Ishikawa (cell line): ENCODE data around the gene CYP26A1.

ENCODE experiments used
- CEBPB ChIP-seq: IDR thresholded peaks from 2 replicates; pipeline ENCODE4 v1.6.1; 2012
- CREB1 ChIP-seq: IDR thresholded peaks from 2 replicates; pipeline ENCODE4 v1.6.1; 2012; ENCODE audit warnings: low read depth
- EGR1 ChIP-seq: IDR thresholded peaks from 2 replicates; pipeline ENCODE4 v1.6.1; 2012
- EP300 ChIP-seq: IDR thresholded peaks from 2 replicates; pipeline ENCODE4 v1.6.1; 2012; ENCODE audit warnings: borderline replicate concordance
- NFIC ChIP-seq: IDR thresholded peaks from 2 replicates; pipeline ENCODE4 v1.6.1; 2012
- RAD21 ChIP-seq: IDR thresholded peaks from 2 replicates; pipeline ENCODE4 v1.6.1; 2012; ENCODE audit warnings: low read depth
- TAF1 ChIP-seq: IDR thresholded peaks from 2 replicates; pipeline ENCODE4 v1.6.1; 2012; ENCODE audit warnings: low read depth, mild to moderate bottlenecking
- TCF12 ChIP-seq: IDR thresholded peaks from 2 replicates; pipeline ENCODE4 v1.6.1; 2012; ENCODE audit warnings: low read depth
- TEAD4 ChIP-seq: IDR thresholded peaks from 2 replicates; pipeline ENCODE4 v1.6.1; 2012
- YY1 ChIP-seq: IDR thresholded peaks from 2 replicates; pipeline ENCODE4 v1.6.1; 2012; ENCODE audit warnings: low read depth
- ZBTB7A ChIP-seq: IDR thresholded peaks from 2 replicates; pipeline ENCODE4 v1.6.1; 2012; ENCODE audit warnings: low read depth
- TF ChIP-seq, protein P1 (sequence below): IDR thresholded peaks from 2 replicates; pipeline ENCODE4 v1.6.1; 2012; ENCODE audit warnings: low read depth, mild to moderate bottlenecking
- TF ChIP-seq, protein P2 (sequence below): IDR thresholded peaks from 2 replicates; pipeline ENCODE4 v1.6.1; 2012
- TF ChIP-seq, protein P3 (sequence below): IDR thresholded peaks from 2 replicates; pipeline ENCODE4 v1.6.1; 2012

The CYP26A1 gene

DNA sequence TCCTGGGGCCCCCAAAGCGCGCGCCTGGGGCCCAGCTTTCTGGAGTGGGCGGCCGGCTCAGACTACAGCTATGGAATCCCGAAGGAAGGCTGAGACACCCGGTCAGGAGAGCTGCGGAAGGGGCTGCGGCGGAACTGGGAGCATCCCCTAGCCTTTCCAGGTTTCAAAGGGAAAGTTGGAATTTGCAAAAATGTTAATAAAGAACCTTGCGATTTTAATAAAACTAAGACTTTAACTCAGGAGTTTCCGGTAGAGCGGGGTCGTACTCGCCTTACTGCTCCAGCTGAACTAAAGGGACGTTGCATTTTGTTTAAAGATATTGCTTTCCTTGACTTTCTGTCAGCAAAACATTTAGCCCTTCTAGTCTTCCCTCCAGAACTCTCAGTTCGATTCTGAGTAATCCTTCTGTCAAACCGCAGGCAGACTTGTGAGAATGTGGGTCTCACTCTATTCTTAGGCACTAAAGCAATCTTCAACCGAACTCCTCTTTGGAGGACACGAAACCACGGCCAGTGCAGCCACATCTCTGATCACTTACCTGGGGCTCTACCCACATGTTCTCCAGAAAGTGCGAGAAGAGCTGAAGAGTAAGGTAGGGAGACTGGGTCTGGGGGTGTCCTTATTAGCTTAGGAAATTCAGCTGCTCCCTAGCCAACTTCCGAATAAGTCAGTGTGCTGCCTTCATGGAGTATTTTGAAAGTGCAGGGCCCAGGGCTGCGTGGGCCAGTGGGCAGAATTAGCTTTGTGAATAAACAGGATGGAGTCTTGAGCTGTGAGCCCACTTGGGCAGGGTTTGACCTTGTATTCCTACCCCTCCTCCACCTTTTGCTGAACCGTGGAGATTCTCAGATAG lies 1.9 kb downstream of the CYP26A1 start:
- TF ChIP-seq CREB1 (no peak), ZBTB7A (no peak)
- TF ChIP-seq, protein P1, sequence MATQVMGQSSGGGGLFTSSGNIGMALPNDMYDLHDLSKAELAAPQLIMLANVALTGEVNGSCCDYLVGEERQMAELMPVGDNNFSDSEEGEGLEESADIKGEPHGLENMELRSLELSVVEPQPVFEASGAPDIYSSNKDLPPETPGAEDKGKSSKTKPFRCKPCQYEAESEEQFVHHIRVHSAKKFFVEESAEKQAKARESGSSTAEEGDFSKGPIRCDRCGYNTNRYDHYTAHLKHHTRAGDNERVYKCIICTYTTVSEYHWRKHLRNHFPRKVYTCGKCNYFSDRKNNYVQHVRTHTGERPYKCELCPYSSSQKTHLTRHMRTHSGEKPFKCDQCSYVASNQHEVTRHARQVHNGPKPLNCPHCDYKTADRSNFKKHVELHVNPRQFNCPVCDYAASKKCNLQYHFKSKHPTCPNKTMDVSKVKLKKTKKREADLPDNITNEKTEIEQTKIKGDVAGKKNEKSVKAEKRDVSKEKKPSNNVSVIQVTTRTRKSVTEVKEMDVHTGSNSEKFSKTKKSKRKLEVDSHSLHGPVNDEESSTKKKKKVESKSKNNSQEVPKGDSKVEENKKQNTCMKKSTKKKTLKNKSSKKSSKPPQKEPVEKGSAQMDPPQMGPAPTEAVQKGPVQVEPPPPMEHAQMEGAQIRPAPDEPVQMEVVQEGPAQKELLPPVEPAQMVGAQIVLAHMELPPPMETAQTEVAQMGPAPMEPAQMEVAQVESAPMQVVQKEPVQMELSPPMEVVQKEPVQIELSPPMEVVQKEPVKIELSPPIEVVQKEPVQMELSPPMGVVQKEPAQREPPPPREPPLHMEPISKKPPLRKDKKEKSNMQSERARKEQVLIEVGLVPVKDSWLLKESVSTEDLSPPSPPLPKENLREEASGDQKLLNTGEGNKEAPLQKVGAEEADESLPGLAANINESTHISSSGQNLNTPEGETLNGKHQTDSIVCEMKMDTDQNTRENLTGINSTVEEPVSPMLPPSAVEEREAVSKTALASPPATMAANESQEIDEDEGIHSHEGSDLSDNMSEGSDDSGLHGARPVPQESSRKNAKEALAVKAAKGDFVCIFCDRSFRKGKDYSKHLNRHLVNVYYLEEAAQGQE, result no peak

DNA sequence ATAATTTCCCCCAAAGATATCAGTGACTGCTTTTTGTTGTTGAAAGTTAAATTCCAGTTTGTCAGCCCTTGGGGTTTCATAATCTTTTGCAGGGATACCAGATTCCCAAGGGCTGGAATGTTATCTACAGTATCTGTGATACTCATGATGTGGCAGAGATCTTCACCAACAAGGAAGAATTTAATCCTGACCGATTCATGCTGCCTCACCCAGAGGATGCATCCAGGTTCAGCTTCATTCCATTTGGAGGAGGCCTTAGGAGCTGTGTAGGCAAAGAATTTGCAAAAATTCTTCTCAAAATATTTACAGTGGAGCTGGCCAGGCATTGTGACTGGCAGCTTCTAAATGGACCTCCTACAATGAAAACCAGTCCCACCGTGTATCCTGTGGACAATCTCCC lies 3.2 kb downstream of the CYP26A1 start:
- TF ChIP-seq, protein P2, sequence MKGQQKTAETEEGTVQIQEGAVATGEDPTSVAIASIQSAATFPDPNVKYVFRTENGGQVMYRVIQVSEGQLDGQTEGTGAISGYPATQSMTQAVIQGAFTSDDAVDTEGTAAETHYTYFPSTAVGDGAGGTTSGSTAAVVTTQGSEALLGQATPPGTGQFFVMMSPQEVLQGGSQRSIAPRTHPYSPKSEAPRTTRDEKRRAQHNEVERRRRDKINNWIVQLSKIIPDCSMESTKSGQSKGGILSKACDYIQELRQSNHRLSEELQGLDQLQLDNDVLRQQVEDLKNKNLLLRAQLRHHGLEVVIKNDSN, result no peak
- TF ChIP-seq TAF1, result no peak

DNA sequence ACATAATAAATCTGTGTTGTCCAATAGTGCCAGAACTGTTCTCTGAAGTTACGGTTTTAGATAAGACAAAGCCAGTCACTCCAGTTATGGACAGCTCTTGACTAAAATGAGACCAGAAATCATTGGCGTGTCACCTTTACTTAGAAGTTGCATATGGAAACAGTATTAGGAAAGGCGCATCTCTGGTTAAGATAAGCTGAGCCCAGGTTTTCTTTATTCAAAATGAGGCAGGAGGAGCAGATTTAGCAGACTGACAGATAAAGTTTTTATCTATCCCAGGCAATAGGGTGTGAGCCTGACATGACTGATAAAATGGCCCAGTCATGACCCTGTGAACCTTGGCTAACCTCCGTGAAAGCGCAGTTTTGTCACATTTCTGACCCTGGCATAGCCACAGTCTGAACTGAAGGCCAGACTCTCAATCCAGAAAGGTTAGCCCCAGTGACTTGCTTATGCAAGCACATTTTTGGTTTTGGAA lies 4.2 kb downstream of the CYP26A1 start:
- no peak for TF ChIP-seq CEBPB
- TF ChIP-seq, protein P2, result no peak
- TF ChIP-seq RAD21, result no peak
- TF ChIP-seq CREB1, result no peak
- TF ChIP-seq ZBTB7A, result no peak
- no peak for TF ChIP-seq TAF1

DNA sequence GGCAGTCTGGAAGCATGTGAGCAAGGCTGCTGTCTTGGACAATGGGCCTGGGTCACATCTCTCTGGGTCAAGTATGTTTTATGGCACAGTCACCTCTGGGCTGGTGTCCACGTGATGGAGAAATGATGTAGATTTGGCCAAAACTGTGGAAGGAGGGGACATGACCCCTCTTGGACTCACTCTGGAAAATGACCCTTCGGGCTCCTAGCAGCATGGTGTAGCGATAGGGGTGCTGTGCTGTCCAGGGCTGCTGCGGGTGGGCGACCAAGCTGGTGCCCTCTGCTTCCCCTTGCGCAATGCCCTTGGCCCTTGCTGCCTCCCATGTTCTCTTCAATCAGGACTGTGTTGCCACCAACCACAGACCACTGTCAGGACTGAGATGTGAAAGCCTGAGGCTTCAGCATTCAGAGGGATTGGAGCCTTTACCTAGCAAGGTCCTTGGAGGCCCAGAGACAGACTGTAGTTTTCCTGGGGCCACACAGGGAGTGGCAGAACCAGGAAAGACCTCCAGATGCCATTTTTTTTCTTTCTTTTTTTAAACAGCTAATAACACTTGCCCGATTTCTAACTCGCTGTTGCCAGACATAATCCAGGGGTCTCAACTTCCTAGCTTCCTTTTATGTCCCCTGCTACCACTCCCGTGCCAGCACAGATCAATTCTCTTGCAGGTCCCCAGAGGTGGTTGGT lies 6.1 kb downstream of the CYP26A1 start:
- TF ChIP-seq CEBPB, result 0 out of 2 replicates have a peak, but pooled peaks have one; percentile 7
- no peak for TF ChIP-seq TCF12
- TF ChIP-seq ZBTB7A, result no peak
- TF ChIP-seq TEAD4, result no peak

DNA sequence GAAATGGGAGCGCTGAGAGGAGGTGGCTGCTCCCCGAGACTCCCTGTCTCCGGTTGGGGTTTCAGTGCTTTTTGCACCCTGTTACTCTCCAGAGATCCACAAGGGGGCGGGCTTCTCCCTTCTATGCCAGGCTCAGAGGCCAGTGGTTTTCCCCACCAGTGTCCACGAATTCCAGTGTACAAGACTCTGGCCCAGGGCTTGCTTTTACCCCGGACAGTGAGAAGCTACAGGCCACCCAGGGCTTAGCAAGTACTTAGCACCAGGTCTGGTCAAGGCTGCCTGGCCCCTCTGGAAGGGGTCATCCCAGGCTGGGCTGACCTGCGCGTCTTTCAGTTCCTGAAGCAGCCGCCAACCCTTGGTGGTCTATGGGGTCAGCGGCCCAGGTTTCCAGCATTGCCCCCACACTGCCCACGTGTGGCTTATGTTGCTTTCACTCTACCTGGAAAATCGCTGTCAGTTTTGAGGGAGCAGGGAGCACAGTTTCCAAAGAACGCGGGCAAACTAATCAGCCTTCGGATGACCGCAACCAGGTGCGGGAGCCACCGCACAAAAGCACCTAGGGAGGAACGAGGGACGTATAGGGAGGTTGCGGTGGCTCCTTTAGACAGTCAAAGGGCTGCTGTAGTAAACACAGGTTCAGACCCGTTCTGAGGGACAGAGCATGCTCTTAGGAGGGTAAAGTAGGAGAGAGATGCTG lies 6.8 kb downstream of the CYP26A1 start:
- peak; percentile 96 for TF ChIP-seq RAD21
- TF ChIP-seq EP300, result no peak
- 0 out of 2 replicates have a peak, but pooled peaks have one; percentile 25 for TF ChIP-seq NFIC

DNA sequence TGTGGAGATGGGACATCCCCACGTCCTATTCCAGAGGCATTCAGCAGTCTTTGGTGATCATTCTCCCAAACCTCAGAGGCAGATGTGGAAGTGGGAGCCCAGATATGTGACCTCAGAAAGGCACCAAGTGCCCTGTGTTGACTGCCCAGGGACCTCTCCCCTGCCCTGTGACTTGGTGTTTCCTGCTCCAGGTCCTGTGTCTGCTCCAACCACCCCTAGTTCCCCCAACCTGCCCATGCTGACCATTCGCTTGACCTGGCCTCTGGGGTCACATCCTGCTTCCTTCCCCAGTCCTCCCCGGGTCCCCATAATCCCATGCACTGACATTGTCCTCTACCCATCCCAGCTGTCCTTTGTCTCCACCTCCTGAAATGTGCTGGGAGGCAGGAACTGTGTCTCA lies 7.6 kb downstream of the CYP26A1 start:
- TF ChIP-seq CREB1 (no peak), TAF1 (no peak), EP300 (no peak), RAD21 (no peak), TEAD4 (no peak)
- TF ChIP-seq, protein P2, result no peak

DNA sequence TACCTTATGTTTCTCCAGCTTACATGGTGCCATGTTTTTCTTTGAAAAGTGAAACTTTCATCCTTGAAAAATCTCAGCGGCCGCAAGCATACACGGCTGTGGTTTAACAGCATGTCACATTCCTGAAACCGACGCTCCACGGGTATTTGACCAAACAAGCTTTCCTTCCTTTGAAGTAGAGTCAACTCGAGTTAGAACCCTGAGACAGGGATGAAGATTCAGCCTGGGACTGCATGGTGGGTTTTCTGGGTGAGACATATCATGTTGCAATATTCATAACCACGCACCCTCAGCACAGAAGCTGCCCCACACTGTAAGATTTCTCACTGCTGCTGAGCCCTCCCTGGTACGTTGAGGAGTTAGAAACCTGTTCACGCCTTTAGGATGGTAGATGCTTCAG lies 8.1 kb downstream of the CYP26A1 start:
- TF ChIP-seq TAF1, result no peak
- TF ChIP-seq, protein P2, result no peak
- TF ChIP-seq EGR1, result no peak
- no peak for TF ChIP-seq TEAD4
- TF ChIP-seq TCF12, result no peak
- TF ChIP-seq YY1, result no peak
- TF ChIP-seq CEBPB, result no peak
- TF ChIP-seq NFIC, result no peak
- no peak for TF ChIP-seq ZBTB7A
- TF ChIP-seq, protein P1, result no peak
- no peak for TF ChIP-seq RAD21
- TF ChIP-seq CREB1, result no peak
- TF ChIP-seq, protein P3, sequence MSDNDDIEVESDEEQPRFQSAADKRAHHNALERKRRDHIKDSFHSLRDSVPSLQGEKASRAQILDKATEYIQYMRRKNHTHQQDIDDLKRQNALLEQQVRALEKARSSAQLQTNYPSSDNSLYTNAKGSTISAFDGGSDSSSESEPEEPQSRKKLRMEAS, result no peak
